HCT116 (cell line): ENCODE measurements around the gene GHRHR. TPM values are rescaled to one million over a fixed set of nuclear protein-coding genes. Genes with fewer than 3 reads are reported as not detected.

Experiments
- ATAC-seq: fragments of 200-7000 bp; cut with Tn5 transposase; 2 replicates; pipeline ENCODE4 v1.9.1; 2020; ENCODE audit warnings: mild to moderate bottlenecking, moderate library complexity
- BruUV-seq: library from RNA; stranded (reverse); fragments of 400-500 nt; replicated peaks from 2 replicates; lab custom pipeline; 2021; lab: Mats Ljungman, UMichigan
- CTCF ChIA-PET: fragments of 300-600 bp; sonication (Branson Sonifier 250); formaldehyde crosslinking; loops from one replicate; lab custom pipeline; 2021; ENCODE audit warnings: antibody characterized with exemption; lab: Charles Lee
- POLR2A ChIA-PET: fragments of 300-600, 350-600 bp; sonication (Branson Sonifier 250); formaldehyde crosslinking; loops from one replicate; lab custom pipeline; 2021; ENCODE audit warnings: antibody characterized with exemption; lab: Charles Lee
- RAD21 ChIA-PET, 2 experiments: fragments of 300-600 bp; sonication (Branson Sonifier 250); formaldehyde crosslinking; loops; one replicate each; lab custom pipeline; 2023; ENCODE audit warnings: low total read pairs in 2 of 2; ENCODE audit not compliant: uncharacterized antibody in 2 of 2, unreplicated experiment in 2 of 2, low non-redundant PET in 1 of 2; lab: Charles Lee
- DNase-seq: peaks from one replicate; pipeline ENCODE4 v3.0.0-alpha.2; 2010; ENCODE audit warnings: low read depth, low spot score
- H2AFZ ChIP-seq: fragments of 200-600 bp; shearing (Covaris generic), sonication (generic); 2 replicates; pipeline ENCODE4 v1.6.1; 2017; ENCODE audit warnings: low read depth, mixed run types, mixed read lengths, antibody characterized with exemption, low read length; ENCODE audit not compliant: poor library complexity, severe bottlenecking
- H3K27ac ChIP-seq: 2 replicates; pipeline ENCODE4 v1.5.1; 2012; ENCODE audit warnings: low read depth, low read length
- H3K27me3 ChIP-seq: fragments of 200-600 bp; sonication (generic); 2 replicates; pipeline ENCODE4 v1.6.1; 2016; ENCODE audit warnings: mixed run types, low read length, mixed read lengths; ENCODE audit not compliant: insufficient read depth
- H3K36me3 ChIP-seq, 2 experiments: fragments of 200-500 bp in 1 of 2; fragments of 200-600 bp in 1 of 2; sonication (Bioruptor generic) in 1 of 2; sonication (generic) in 1 of 2; 2 replicates each; pipeline versions ENCODE4 v1.5.1 to v1.6.1; 2014 to 2016; ENCODE audit warnings: low read length in 2 of 2, inconsistent platforms in 1 of 2, mixed read lengths in 1 of 2, mixed run types in 1 of 2; ENCODE audit not compliant: insufficient read depth in 2 of 2, control insufficient read depth in 1 of 2
- H3K4me1 ChIP-seq, 2 experiments: fragments of 200-600 bp in 1 of 2; sonication (generic) in 1 of 2; 2 replicates each; pipeline versions ENCODE4 v1.5.1 to v1.6.1; 2012 to 2017; ENCODE audit warnings: low read length in 2 of 2, inconsistent platforms in 1 of 2, mild to moderate bottlenecking in 1 of 2, mixed read lengths in 1 of 2, mixed run types in 1 of 2, moderate library complexity in 1 of 2; ENCODE audit not compliant: insufficient read depth in 2 of 2, control insufficient read depth in 1 of 2
- H3K4me2 ChIP-seq: fragments of 200-600 bp; sonication (generic); 2 replicates; pipeline ENCODE4 v1.6.1; 2017; ENCODE audit warnings: mixed run types, low read length, mixed read lengths
- H3K4me3 ChIP-seq, 2 experiments: fragments of 200-600 bp in 1 of 2; sonication (generic) in 1 of 2; replicated peaks in 1 of 2; 2 replicates each; pipeline ENCODE4 v1.5.1; 2011 to 2016; ENCODE audit warnings: low read length in 2 of 2, control low read depth in 1 of 2, low read depth in 1 of 2, mild to moderate bottlenecking in 1 of 2, mixed read lengths in 1 of 2, mixed run types in 1 of 2
- H3K79me2 ChIP-seq: fragments of 200-600 bp; sonication (generic); 2 replicates; pipeline ENCODE4 v1.6.1; 2017; ENCODE audit warnings: mild to moderate bottlenecking, mixed run types, low read length, moderate library complexity, mixed read lengths; ENCODE audit not compliant: insufficient read depth
- H3K9ac ChIP-seq: fragments of 200-600 bp; sonication (generic); 2 replicates; pipeline ENCODE4 v1.6.1; 2016; ENCODE audit warnings: low read length, mixed read lengths
- H3K9me2 ChIP-seq: fragments of 200-600 bp; sonication (generic), shearing (Covaris generic); 2 replicates; pipeline ENCODE4 v1.6.1; 2017; ENCODE audit warnings: mixed run types, mild to moderate bottlenecking, moderate library complexity; ENCODE audit not compliant: insufficient read depth
- H3K9me3 ChIP-seq, 2 experiments: fragments of 200-500 bp in 1 of 2; fragments of 200-600 bp in 1 of 2; sonication (Bioruptor generic) in 1 of 2; sonication (generic) in 1 of 2; 2 replicates each; pipeline ENCODE4 v1.6.1; 2014 to 2017; ENCODE audit warnings: low read length in 2 of 2, mixed read lengths in 2 of 2, inconsistent platforms in 1 of 2, low read depth in 1 of 2, mild to moderate bottlenecking in 1 of 2, mixed run types in 1 of 2, moderate library complexity in 1 of 2; ENCODE audit not compliant: control insufficient read depth in 1 of 2, insufficient read depth in 1 of 2
- H4K20me1 ChIP-seq: fragments of 200-600 bp; sonication (generic), shearing (Covaris generic); 2 replicates; pipeline ENCODE4 v1.6.1; 2017; ENCODE audit warnings: mixed run types, mild to moderate bottlenecking, moderate library complexity; ENCODE audit not compliant: insufficient read depth
- CBX3 ChIP-seq: IDR thresholded peaks from 2 replicates; pipeline ENCODE4 v1.6.1; 2012; ENCODE audit warnings: low read depth
- CEBPB ChIP-seq: IDR thresholded peaks from 2 replicates; pipeline ENCODE4 v1.6.1; 2012; ENCODE audit warnings: low read depth
- EGR1 ChIP-seq: IDR thresholded peaks from 2 replicates; pipeline ENCODE4 v1.6.1; 2012; ENCODE audit warnings: low read depth
- ELF1 ChIP-seq: IDR thresholded peaks from 2 replicates; pipeline ENCODE4 v1.6.1; 2012; ENCODE audit warnings: low read depth, borderline replicate concordance
- EZH2phosphoT487 ChIP-seq: fragments of 200-600 bp; IDR thresholded peaks from 2 replicates; pipeline ENCODE4 v1.6.1; 2018; ENCODE audit warnings: antibody characterized with exemption, borderline replicate concordance
- FOSL1 ChIP-seq: IDR thresholded peaks from 2 replicates; pipeline ENCODE4 v1.6.1; 2012; ENCODE audit warnings: low read depth
- JUND ChIP-seq: IDR thresholded peaks from 2 replicates; pipeline ENCODE4 v1.6.1; 2012
- MAX ChIP-seq: IDR thresholded peaks from 2 replicates; pipeline ENCODE4 v1.6.1; 2012
- POLR2A ChIP-seq: IDR thresholded peaks from 2 replicates; pipeline ENCODE4 v1.7.0; 2011; ENCODE audit warnings: borderline replicate concordance; ENCODE audit not compliant: insufficient read depth, insufficient read length; ENCODE audit errors: extremely low read depth
- POLR2AphosphoS5 ChIP-seq: IDR thresholded peaks from 2 replicates; pipeline ENCODE4 v1.6.1; 2011; ENCODE audit warnings: mild to moderate bottlenecking, low read depth, low read length, moderate library complexity
- RAD21 ChIP-seq: IDR thresholded peaks from 2 replicates; pipeline ENCODE4 v1.6.1; 2012; ENCODE audit warnings: low read depth, mild to moderate bottlenecking
- SIN3A ChIP-seq: IDR thresholded peaks from 2 replicates; pipeline ENCODE4 v1.6.1; 2012; ENCODE audit warnings: low read depth
- SP1 ChIP-seq: IDR thresholded peaks from 2 replicates; pipeline ENCODE4 v1.6.1; 2012; ENCODE audit warnings: low read depth
- SRF ChIP-seq: IDR thresholded peaks from 2 replicates; pipeline ENCODE4 v1.6.1; 2012; ENCODE audit warnings: low read depth
- TCF7L2 ChIP-seq: IDR thresholded peaks from 2 replicates; pipeline ENCODE4 v1.7.0; 2011; ENCODE audit warnings: borderline replicate concordance, inconsistent platforms; ENCODE audit not compliant: insufficient read depth, insufficient read length; ENCODE audit errors: extremely low read depth
- YY1 ChIP-seq: IDR thresholded peaks from 2 replicates; pipeline ENCODE4 v1.6.1; 2011; ENCODE audit warnings: low read length, low read depth, moderate library complexity, mild to moderate bottlenecking; ENCODE audit not compliant: insufficient replicate concordance; ENCODE audit errors: extremely low read depth
- ZBTB33 ChIP-seq: IDR thresholded peaks from 2 replicates; pipeline ENCODE4 v1.6.1; 2011; ENCODE audit warnings: mild to moderate bottlenecking, low read length, moderate library complexity; ENCODE audit not compliant: insufficient replicate concordance; ENCODE audit errors: extremely low read depth
- ZFX ChIP-seq: fragments of 450-650 bp; IDR thresholded peaks from 2 replicates; pipeline ENCODE4 v1.6.1; 2017
- ZNF274 ChIP-seq: fragments of 200-500 bp; sonication (Bioruptor generic); IDR thresholded peaks from 2 replicates; pipeline ENCODE4 v1.6.1; 2014; ENCODE audit warnings: mild to moderate bottlenecking, low read depth, low read length, inconsistent platforms
- intact Hi-C: fragments of 100-400 bp; cut with micrococcal nuclease; formaldehyde crosslinking; loops from 2 replicates; pipeline ENCODE4 v1.10.0; 2022
- total RNA-seq: library from RNA; stranded (reverse); gene quantifications from one replicate; pipeline ENCODE4 v1.2.1, GENCODE V29; 2021; ENCODE audit not compliant: unreplicated experiment

GHRHR gene
- total RNA-seq, 1 experiment from 2014 or later: not detected

GRCh38 chr7:30915005-30915601, 48.6 kb upstream of the GHRHR start:
- Histone ChIP-seq H3K4me1 (peaks cover 10 to 26% of the 10 kb centered on the region in 2 experiments), H3K36me3 (no peaks in the 10 kb centered on the region), H3K27ac (no peak overlapping the region), H3K9ac (peak overlapping the region; percentile 7; the same call in 1 of the 2 replicates), H3K4me2 (peak overlapping the region; percentile 70), H4K20me1 (no peaks in the 10 kb centered on the region), H3K4me3 (no peak overlapping the region), H3K9me2 (no peaks in the 10 kb centered on the region), H3K9me3 (no peaks in the 10 kb centered on the region), H2AFZ (no peak overlapping the region), H3K27me3 (no peaks in the 10 kb centered on the region), H3K79me2 (no peaks in the 10 kb centered on the region)
- intact Hi-C loops: no loop called here
- CTCF ChIA-PET: interaction anchor here (1.1 kb wide), 1 partner anchor 23 kb away, joined by 3 read pairs; no protein-coding TSS in a partner anchor
- DNase-seq (no peak), ATAC-seq (peak; percentile 54)
- POLR2A ChIA-PET: no interaction called here
- TF ChIP-seq JUND: no peak
- no peak for TF ChIP-seq TCF7L2
- no peak for TF ChIP-seq CEBPB
- TF ChIP-seq SRF: no peak
- TF ChIP-seq POLR2A: no peak
- TF ChIP-seq ZBTB33: no peak
- TF ChIP-seq EZH2phosphoT487: no peak
- no peak for TF ChIP-seq SIN3A
- no peak for TF ChIP-seq FOSL1
- TF ChIP-seq ELF1: no peak
- TF ChIP-seq SP1: no peak; the same call in 1 of the 2 replicates
- TF ChIP-seq RAD21: no peak
- no peak for TF ChIP-seq ZNF274
- no peak for TF ChIP-seq YY1
- TF ChIP-seq POLR2AphosphoS5: no peak
- TF ChIP-seq MAX: no peak
- TF ChIP-seq CBX3: no peak
- no peak for TF ChIP-seq ZFX
- no peak for TF ChIP-seq EGR1
- no TSS peak for BruUV-seq
- RAD21 ChIA-PET: no interaction called here
